NCI-H510A (cell line): ENCODE measurements around the gene FGD6.
"Not testable (repeated sequence)": the region's sequence is repeated elsewhere in the genome, so short reads cannot be mapped to it uniquely, and the experiment has no call there.

Experiments
- DNase-seq: peaks from one replicate; lab custom pipeline; 2025; lab: John Stamatoyannopoulos, UW

FGD6 gene

GRCh38 chr12:95234187-95234586 is 16.9 kb upstream of the FGD6 start:
- DNase-seq: not testable (repeated sequence)

DNA sequence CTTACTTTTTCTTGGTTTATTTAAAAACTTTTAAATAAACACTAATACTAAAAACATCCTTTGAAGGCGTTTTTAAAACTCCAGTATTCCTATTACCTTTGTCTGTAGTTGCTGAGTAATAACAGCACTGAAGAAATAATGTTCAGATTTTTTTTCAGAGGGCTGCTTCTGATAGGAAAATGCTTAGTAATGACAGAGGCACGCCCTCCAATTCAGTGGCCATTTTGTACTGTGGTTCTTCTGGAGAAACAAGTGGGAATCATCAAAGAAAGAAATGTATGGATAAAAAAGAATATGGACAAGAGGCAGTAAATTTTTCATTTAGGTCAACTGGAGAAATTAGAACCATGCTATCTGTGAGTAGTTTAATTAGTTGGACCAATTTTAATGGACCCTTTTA is 13.9 kb upstream of the FGD6 start:
- no peak for DNase-seq

- no peak for DNase-seq
These were observed 13.0 kb upstream of the FGD6 start for GRCh38 chr12:95230313-95230712.

GRCh38 chr12:95229636-95230035 is 12.4 kb upstream of the FGD6 start:
- DNase-seq: no peak

DNA sequence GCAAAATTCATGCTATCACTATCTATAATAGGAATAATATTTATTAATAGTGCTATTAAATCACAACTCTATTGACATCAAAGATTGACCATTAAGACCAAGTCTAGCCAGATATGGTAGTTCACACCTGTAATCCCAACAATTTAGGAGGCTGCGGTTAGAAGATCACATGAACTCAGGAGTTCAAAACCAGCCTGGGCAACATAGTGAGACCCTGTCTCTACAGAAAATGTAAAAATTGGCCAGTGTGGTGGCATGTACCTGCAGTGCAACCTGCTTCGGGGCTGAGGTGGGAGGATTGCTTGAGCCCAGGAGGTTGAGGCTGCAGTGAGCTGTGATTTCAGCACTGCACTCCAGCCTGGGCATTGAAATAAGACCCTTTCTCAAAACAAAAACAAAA is 11.3 kb upstream of the FGD6 start:
- no peak for DNase-seq

DNA sequence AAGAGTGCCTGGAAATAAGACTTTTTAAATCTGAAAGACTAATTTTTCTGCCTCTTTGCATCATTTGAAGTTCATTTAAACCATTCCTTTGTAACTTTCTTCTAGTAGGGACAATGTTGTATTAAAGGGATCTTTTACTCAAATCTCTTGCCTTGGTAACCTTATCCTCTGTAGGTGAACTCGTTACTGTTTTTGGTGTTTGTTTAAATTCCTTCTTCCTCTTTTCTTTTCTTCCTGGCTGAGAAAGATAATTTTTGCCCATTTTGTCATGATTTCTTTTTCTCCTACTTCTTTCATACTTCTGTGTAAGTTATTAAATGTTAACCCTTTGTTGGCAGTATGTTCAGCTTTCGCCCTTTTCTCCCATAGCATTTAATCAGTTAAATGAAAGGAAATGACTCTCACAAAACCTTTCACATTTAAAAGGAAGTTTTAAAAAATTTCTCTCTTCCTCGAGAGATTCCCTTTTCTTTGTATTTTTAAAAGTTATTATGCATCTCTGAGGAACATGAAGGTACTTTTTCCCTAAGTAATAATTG is 10.6 kb upstream of the FGD6 start:
- DNase-seq: no peak

- no peak for DNase-seq
These were observed 8.5 kb upstream of the FGD6 start for GRCh38 chr12:95225645-95226212.

- peak; percentile 24 for DNase-seq
These were observed 7.2 kb upstream of the FGD6 start for GRCh38 chr12:95224202-95225170.

- no peak for DNase-seq
These were observed 3.5 kb upstream of the FGD6 start for GRCh38 chr12:95220726-95221125.

DNA sequence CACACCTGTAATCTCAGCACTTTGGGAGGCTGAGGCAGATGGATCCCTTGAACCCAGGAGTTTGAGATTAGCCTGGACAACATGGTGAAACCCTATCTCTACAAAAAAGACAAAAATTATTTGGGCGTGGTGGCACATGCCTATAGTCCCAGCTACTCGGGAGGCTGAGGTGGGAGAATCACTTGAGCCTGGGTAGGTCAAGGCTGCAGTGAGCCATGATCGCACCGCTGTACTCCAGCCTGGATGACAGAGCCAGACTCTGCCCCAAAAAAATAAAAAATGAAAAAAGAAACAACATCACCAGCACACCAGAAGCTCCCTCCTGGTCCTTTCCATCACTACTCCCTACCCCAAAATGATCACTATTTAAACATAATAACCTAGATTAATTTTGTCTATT is 2.9 kb upstream of the FGD6 start:
- no peak for DNase-seq

- DNase-seq: peak; percentile 53
These were observed 1.2 kb upstream of the FGD6 start for GRCh38 chr12:95218150-95219133.

DNA sequence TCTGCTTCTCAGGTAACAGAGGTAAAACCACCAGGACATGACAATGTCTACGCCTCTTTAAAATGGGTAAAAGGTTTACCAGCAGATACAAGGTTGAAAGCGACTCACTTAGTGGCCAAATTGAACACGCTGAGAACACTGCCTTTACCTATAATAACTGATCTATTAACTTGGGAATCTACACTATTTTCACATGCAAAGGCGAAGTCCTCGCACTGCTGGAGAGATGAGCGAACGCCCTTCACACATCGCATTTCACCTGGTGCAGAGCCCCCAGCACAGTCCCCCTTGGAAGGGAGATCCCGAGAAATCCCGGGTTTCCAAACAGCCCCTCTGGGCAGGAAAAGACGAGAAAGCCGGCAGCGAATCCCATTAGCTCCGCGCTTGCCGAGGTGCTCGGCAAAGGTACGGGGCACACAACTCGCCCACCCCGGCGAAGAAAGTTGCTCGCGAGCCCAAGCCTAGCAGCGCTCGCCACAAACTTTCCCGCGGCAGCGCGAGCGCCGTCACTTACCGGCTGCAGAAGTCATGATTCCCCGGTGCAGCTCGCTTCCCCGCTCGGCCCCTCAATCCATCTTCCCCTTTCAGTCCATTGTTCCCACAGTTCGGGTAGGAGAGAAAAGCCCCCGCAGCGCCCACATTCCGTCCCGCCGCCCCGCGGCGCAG is 423 bp downstream of the FGD6 start:
- no peak for DNase-seq

- DNase-seq: no peak
These were observed 1.3 kb downstream of the FGD6 start for GRCh38 chr12:95215949-95216348.

DNA sequence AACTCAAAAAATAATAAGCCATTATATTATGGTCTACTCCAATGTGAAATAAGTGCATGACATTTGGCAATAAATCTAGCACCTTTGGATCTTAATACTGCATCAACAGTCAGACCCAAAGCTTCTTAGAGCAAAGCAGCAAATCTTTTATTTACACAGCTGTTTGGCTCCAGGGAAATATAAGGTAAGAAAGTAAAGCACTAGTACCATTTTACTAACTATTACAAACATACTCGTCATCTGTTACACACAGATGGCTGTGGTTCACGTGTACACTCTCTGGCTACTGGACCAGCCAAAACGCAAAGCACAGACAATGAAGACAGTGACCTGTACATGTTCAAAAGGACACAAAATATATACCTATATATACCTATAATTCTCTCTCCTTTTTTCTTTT is 2.8 kb downstream of the FGD6 start:
- no peak for DNase-seq

DNA sequence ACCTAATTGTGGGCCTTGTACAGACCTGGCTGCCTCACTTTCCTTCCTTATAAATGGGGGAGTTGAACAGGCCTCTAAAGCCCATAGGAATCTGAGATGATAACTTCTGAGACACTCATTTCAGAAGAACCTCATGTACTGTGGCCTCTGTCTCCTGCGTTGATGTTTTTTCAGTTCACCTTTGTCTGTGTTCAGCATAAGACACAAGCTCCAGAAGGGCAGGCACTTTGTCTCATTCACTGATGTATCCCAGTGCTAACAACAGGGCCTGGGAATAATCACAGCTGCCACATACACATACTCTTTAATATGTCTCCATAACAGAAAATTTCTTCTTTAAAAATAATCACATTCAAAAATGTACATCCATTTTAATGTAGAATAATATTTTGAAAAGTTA is 3.3 kb downstream of the FGD6 start:
- no peak for DNase-seq

DNA sequence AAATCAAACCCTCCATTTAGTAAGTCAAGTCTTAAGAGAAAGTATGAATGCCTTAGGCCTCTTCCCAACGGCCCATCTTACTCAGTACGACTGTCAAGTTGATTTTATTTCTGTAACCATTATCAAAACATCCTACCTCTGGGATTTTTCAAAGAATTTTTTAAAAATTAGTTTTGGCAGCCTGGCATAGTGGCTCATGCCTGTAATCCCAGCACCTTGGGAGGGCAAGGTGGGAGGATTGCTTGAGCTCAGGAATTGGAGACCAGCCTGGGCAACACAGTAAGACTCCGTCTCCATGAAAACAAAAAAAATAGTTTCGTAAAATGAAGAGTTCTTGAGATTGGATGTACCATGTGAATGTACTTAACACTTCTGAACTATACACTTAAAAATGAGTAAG is 4.1 kb downstream of the FGD6 start:
- DNase-seq: no peak

- DNase-seq: no peak
These were observed 4.7 kb downstream of the FGD6 start for GRCh38 chr12:95212586-95212985.

DNA sequence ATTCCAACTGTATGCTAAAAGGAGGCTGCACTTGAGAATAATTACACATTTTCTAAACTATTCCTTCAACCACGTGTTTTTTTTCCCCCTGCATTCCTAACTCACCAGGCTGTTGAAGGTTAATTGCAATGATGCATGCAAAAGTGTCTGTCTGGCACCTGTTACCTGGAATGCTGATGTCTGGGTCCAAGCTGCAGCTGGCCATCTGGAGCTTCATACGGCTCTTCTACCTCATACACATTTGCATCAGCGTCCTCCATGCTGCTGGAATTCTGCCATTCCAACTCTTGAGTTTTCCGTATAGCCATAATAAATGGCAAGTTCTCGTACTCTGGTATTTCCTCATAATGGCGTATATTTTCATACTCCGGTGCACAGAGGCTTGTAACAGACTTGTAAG is 8.6 kb downstream of the FGD6 start:
- peak; percentile 46 for DNase-seq

DNA sequence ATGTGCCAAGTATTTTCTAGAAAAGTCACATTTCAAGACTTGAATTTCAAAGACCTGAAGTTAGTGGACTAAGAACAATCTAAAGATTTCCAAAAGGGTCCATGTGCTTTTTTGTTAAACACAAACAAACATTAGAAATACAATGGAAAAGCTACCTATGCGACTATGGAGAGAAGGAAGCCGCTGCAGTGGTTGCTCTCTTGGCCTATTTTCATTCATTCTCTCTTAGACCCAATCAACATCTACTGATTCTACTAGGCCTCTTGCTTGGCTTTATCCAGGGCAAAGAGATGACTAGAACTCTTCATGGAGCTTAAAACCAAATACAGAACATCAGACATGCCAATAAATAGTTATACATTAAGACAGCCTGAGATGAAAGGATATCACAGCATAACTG is 9.9 kb downstream of the FGD6 start:
- no peak for DNase-seq

- no peak for DNase-seq
These were observed 10.4 kb downstream of the FGD6 start for GRCh38 chr12:95206916-95207315.

GRCh38 chr12:95205685-95206084 is 11.6 kb downstream of the FGD6 start:
- DNase-seq: no peak
